GM19239 (cell line): ENCODE data around the gene OR52A1.
A peak's percentile ranks its signal among the peaks of the same experiment; 100 is the strongest.

Experiments
- DNase-seq: peaks from one replicate; pipeline ENCODE4 v3.0.0; 2011; ENCODE audit warnings: low spot score; ENCODE audit not compliant: insufficient read length
- FAIRE-seq: peaks from 2 replicates; lab custom pipeline; 2011; peaks lifted over from hg19 to GRCh38; lab: Jason Lieb, UNC

OR52A1 gene

DNA sequence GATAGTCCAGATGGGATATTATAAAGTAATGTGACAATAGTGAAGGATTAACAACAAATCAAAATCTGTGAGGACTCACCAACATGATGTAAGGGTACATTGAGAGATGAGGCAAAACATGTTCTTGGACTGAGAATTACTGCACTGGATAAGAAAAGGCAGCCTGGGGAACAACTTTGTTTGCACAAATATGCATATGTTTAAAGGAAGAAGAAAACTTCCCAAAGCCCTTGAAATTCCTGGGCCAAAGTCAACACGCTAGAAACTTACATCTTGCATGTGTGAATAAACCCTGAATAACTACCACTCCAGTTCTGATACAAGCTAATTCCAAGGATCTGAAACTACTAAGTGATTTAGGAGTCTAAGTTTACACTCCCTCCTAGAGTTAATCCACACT is 17.5 kb downstream of the OR52A1 start:
- no peak for FAIRE-seq
- no peak for DNase-seq

DNA sequence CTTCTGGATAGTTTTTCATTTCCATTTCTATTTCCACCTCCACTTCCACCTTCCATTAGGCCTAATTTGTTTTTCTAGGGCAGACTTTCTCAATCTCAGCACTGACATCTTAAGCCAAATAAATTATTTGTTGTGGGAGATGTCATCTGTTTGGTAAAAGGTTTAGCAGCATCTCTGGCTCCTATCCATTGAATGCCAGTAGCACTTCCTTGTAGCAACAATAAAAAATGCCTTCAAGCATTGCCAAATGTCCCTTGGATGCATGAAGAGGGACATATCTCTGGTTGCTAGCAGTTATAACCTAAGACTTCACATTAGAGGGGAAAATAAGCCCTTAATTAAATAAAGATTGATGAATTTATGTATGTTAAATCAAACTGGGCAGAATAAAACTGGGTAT is 18.3 kb downstream of the OR52A1 start:
- FAIRE-seq = no peak
- DNase-seq = no peak

DNA sequence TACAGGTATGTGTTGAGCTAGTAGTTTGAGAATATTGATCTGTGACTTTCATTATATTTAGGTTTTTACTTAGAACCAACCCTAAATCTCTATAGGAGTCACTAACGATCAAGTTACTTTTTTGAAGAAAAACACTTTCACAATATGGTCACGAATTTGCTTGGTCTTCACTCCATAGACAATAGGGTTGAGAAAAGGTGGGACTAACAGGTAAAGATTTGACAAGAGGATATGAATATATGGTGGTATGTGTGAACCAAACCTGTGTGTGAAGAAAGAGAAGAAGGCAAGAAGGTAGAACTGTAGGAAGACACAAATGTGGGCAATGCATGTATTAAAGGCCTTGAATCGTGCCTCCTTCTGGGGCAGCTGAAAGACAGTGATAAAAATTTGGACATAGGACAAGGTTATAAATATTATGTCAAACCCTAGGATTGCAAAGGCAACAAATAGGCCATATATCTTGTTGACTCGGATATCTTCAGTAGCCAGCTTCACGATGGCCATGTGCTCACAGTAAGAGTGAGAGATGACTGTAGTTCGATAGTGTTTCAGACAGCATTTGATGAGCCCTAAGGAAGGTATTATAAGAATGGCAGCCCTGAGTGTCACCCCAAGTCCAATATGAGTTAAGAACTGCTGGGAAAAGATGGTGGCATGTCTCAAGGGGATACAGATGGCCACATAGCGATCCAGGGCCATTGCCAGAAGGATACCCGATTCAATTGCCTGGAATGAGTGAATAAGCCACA is 22.8 kb downstream of the OR52A1 start:
- FAIRE-seq (no peak), DNase-seq (no peak)

DNA sequence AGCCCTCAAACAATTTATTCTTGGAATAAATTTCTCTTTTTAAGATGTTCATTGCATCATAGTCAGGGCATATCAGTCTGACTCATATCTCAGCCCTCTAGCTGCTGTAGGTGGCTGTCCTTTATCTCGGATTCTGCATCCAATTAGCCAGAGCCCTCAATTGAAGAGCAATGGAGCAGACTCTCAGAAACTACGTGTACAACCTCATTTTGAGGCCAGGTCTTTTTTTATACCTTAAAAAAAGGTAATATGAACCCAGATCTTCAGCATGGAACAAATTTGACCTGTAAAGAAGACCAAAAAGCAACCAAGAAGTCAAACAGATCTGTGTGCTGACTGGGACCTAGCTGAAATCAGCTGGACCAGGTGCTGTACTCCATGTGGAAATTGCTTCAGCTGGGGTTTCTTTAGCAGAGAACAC is 25.1 kb downstream of the OR52A1 start:
- no peak for DNase-seq
- FAIRE-seq = no peak

DNA sequence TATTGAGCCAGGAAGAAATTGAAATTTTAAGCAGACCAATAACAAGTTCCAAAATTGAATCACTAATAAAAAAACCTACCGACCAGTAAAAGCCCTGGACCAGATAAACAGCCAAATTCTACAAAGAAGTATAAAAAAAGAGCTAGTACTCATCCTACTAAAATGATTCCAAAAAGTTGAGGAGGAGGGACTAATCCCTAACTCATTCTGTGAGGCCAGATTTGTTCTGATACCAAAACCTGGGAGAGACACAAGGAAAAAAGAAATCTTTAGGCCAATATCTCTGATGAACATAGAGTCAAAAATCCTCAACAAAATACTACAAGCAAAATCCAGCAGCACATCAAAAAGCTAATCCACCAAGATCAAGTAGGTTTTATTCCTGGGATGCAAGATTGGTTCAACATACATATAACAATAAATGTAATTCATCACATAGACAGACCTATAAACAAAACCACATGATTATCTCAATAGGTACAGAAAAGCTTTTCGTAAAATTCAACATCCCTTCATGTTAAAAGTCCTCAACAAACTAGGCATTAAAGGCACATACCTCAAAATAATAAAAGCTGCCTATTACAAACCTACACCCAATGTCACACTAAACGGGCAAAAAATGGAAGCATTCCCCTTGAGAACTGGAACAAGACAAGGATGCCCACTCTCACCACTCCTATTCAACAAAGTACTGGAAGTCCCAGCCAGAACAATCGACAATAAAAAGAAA is 29.5 kb downstream of the OR52A1 start:
- FAIRE-seq (no peak), DNase-seq (no peak)

DNA sequence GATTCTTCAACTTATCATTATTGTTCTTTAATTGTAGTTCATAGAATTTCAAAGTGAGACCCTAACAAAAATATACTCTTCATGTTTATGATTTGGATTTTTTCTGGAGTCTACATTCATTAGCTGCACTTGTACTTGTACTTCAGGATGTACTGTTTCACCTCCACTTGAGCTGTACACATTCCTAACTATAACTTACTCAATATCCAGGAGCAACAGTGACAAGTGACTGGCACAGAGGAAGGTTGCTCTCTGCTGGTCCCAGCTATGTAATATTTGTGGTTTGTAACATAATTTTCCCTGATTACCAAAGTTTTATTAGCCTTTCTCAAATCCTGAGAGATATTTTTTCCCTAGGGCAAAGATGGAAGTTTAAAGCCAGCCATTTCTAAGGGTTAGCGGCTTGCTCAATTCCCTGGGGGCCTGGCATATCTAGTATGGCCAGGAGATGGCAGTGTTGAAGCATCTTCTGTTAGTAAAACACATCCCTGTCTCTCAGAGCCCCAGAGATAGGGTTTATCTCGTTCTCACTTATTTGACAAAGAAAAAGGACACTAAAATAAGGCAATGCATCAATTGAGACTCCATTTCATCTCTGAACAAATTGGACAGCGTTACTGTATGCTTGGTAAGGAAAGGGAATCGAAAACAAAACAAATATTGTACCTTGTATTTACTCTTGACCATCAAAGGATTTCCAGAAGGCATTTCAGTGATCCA is 30.6 kb downstream of the OR52A1 start:
- DNase-seq = peak; percentile 8
- peak; percentile 74 for FAIRE-seq

DNA sequence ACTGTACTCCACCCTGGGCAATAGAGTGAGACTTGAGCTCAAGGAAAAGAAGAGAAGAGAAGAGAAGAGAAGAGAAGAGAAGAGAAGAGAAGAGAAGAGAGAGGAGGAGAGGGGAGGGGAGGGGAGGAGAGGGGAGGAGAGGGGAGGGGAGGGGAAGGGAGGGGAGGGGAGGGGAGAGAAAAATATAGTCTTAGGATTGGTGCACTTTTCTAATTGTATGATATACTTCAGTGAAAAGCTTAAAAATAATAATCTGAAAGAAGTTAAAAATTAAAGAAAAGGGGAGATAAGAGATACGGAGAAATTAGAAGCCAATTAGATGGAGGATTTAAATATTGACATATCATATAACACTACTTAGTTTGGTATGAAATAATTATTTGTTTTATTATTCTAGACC is 35.7 kb downstream of the OR52A1 start:
- FAIRE-seq (no peak), DNase-seq (no peak)

DNA sequence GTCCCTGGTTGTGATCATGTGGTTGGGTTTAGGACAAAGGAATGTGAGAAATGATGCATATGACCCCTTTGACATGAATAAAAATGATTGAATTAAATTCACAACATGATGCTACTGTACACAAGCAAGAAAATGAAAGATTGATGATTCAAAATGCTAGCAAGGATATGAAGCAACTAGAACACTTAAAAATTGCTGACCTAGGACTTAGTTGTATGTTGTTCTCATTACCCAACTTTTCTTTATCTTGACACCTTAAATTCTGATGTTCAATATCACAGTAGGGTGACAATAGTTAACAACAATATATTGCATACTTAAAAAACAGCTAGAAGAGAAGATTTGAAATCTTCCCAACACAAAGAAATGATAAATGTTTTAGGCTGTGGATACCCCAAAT is 37.0 kb downstream of the OR52A1 start:
- FAIRE-seq (no peak), DNase-seq (no peak)

DNA sequence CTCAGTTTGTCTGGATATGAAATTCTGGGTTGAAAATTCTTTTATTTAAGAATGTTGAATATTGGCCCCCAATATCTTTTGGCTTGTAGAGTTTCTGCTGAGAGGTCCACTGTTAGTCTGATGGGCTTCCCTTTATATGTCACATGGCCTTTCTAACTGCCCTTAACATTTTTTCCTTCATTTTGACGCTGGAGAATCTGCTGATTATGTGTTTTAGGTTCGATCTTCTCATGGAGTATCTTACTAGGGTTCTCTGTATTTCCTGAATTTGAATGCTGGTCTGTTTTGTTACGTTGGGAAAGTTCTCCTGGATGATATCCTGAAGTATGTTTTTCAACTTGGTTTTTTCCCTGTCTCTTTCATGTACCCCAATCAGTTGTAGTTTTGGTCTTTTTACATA is 39.2 kb downstream of the OR52A1 start:
- no peak for FAIRE-seq

DNA sequence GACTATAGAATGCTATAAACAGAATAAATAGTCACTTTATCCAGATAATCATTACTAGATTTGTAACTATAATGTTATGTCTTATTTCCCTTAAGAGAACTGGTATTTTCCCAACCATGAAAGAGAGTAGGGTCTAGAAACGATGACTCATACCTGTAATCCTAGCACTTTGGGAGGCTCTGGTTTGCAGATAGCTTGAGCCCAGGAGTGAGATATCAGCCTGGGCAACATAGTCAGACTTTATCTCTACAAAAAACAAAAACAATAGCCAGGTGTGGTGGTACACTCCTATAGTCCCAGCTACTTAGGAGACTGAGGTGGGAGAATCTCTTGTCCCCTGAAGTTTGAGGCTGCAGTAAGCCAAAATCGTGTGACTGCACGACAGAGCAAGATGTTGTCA is 47.3 kb downstream of the OR52A1 start:
- FAIRE-seq (no peak), DNase-seq (no peak)

More for the DNA sequence above, 39.2 kb downstream of the OR52A1 start:
- DNase-seq = no peak

DNA sequence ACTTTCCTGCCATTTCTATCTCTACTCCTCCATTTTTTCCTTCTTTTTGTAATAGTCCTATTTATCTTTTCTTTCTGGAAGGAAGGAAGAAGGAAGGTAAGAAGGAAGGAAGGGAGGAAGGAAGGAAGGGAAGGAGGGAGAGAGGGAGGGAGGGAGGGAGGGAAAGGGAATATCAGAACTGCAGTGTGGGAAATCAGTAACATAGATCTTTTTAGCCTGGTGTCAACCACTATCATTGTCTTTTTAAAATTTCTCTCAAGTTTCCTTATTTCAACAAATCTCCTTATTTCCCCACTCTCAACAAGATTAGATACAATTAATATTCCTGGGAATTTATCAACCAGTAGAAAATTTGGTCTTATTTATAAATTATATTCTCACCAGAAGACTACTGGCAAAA is 51.5 kb downstream of the OR52A1 start:
- no peak for FAIRE-seq
- no peak for DNase-seq

DNA sequence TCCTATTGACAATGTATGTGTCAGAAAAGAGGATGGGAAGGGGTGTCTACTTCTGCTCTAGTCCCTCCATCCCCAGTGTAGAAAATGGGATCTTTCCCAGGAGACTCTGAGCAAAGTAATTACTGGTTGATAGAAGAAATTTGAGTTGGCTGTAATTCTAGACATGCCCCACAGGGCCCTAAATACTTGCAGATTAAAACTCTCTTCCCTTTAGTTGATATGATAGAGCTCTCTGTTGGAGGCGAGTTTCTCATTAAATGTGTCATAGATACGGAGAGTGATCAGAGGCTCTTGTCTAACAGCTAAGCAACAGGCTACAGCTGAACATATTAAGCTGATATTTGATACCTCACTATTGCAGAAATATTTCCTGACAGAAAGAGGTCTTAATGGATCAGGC is 52.3 kb downstream of the OR52A1 start:
- FAIRE-seq (no peak), DNase-seq (no peak)

DNA sequence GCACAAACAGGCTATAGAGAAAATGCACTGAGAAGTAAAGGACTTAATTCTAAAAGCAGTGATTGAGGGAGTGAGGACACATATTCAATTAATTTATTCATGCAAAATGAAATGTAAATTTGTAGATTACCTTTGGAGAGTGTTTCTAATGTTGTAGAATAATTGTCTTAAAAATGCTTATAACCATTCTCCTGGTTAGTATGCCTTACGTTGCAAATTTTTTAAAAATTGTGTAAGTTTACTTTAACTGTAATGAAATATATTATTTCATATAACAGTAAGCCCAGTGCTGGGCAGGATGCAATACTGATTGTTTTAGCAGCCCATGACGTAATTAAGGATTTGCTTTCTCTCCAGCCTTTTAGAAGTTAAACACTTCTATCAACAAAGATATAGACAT is 58.5 kb downstream of the OR52A1 start:
- DNase-seq (no peak), FAIRE-seq (no peak)
